NCI-H187 treated with DMSO at 0.1 percent for 48 hours (cell line): ENCODE measurements around the gene RANBP9.

Experiments
- DNase-seq: peaks from one replicate; lab custom pipeline; 2025; lab: John Stamatoyannopoulos, UW

RANBP9 gene

GRCh38 chr6:13710552-13711323 is 897 bp downstream of the RANBP9 start:
- peak; percentile 12 for DNase-seq

- DNase-seq, result no peak
Observed at GRCh38 chr6:13709689-13710551, 1.7 kb downstream of the RANBP9 start.

GRCh38 chr6:13708736-13709135 is 2.9 kb downstream of the RANBP9 start:
- DNase-seq, result no peak

- no peak for DNase-seq
Observed at GRCh38 chr6:13703496-13703895, 8.1 kb downstream of the RANBP9 start.

- no peak for DNase-seq
Observed at GRCh38 chr6:13702809-13703302, 8.8 kb downstream of the RANBP9 start.

GRCh38 chr6:13700232-13700631 is 11.4 kb downstream of the RANBP9 start:
- no peak for DNase-seq

GRCh38 chr6:13698715-13699114 is 12.9 kb downstream of the RANBP9 start:
- DNase-seq, result no peak

- DNase-seq, result no peak
Observed at GRCh38 chr6:13697857-13698256, 13.8 kb downstream of the RANBP9 start.

- DNase-seq, result no peak
Observed at GRCh38 chr6:13696226-13696625, 15.4 kb downstream of the RANBP9 start.

GRCh38 chr6:13695252-13695651 is 16.4 kb downstream of the RANBP9 start:
- DNase-seq, result no peak

GRCh38 chr6:13694562-13694961 is 17.1 kb downstream of the RANBP9 start:
- DNase-seq, result no peak

- DNase-seq, result no peak
Observed at GRCh38 chr6:13689511-13690256, 22.0 kb downstream of the RANBP9 start.

- no peak for DNase-seq
Observed at GRCh38 chr6:13688692-13689196, 22.9 kb downstream of the RANBP9 start.

GRCh38 chr6:13687917-13688351 is 23.7 kb downstream of the RANBP9 start:
- no peak for DNase-seq

- DNase-seq, result no peak
Observed at GRCh38 chr6:13684855-13685254, 26.8 kb downstream of the RANBP9 start.

GRCh38 chr6:13683038-13683437 is 28.6 kb downstream of the RANBP9 start:
- no peak for DNase-seq

- no peak for DNase-seq
Observed at GRCh38 chr6:13682346-13682745, 29.3 kb downstream of the RANBP9 start.

- DNase-seq, result no peak
Observed at GRCh38 chr6:13681305-13682061, 30.2 kb downstream of the RANBP9 start.

- no peak for DNase-seq
Observed at GRCh38 chr6:13680448-13680968, 31.1 kb downstream of the RANBP9 start.

GRCh38 chr6:13679996-13680395 is 31.6 kb downstream of the RANBP9 start:
- DNase-seq, result no peak
